DND-41 (cell line): ENCODE measurements around the gene STRIP1.

ENCODE experiments used
- ATAC-seq: fragments of 200-7000 bp; cut with Tn5 transposase; 3 replicates; pipeline ENCODE4 v1.9.1; 2021; ENCODE audit warnings: low read depth; ENCODE audit not compliant: insufficient read depth
- DNase-seq: peaks from one replicate; pipeline ENCODE4 v3.0.0-alpha.2; 2020
- H2AFZ ChIP-seq: 2 replicates; pipeline ENCODE4 v1.6.0; 2012; ENCODE audit warnings: low read depth, low read length
- H3K27ac ChIP-seq: 2 replicates; pipeline ENCODE4 v1.5.1; 2012; ENCODE audit warnings: low read length, inconsistent platforms
- H3K27me3 ChIP-seq: fragments of 200-600 bp; sonication (generic); 2 replicates; pipeline ENCODE4 v1.6.0; 2012; ENCODE audit warnings: low read length, mild to moderate bottlenecking, inconsistent platforms; ENCODE audit not compliant: insufficient read depth, poor library complexity
- H3K36me3 ChIP-seq: 2 replicates; pipeline ENCODE4 v1.5.1; 2012; ENCODE audit warnings: low read length, inconsistent platforms; ENCODE audit not compliant: insufficient read depth
- H3K4me1 ChIP-seq: 2 replicates; pipeline ENCODE4 v1.5.1; 2012; ENCODE audit warnings: mild to moderate bottlenecking, low read length; ENCODE audit not compliant: insufficient read depth
- H3K4me2 ChIP-seq: 2 replicates; pipeline ENCODE4 v1.6.0; 2012; ENCODE audit warnings: mild to moderate bottlenecking, moderate library complexity, low read length, inconsistent platforms; ENCODE audit not compliant: insufficient read depth
- H3K4me3 ChIP-seq, 2 experiments: fragments of 200-600 bp in 1 of 2; shearing (Covaris generic) in 1 of 2; 2 replicates each; pipeline ENCODE4 v1.5.1; 2012 to 2016; ENCODE audit warnings: inconsistent platforms in 2 of 2, low read length in 2 of 2, mild to moderate bottlenecking in 2 of 2, low read depth in 1 of 2, moderate library complexity in 1 of 2
- H3K79me2 ChIP-seq: 2 replicates; pipeline ENCODE4 v1.6.0; 2012; ENCODE audit warnings: low read length, inconsistent platforms; ENCODE audit not compliant: insufficient read depth
- H3K9ac ChIP-seq: 2 replicates; pipeline ENCODE4 v1.6.0; 2012; ENCODE audit warnings: low read depth, mild to moderate bottlenecking, inconsistent platforms, low read length, moderate library complexity
- H3K9me3 ChIP-seq: 2 replicates; pipeline ENCODE4 v1.5.1; 2012; ENCODE audit warnings: low read length, moderate library complexity, mild to moderate bottlenecking, inconsistent platforms; ENCODE audit not compliant: insufficient read depth, severe bottlenecking
- H4K20me1 ChIP-seq: 2 replicates; pipeline ENCODE4 v1.6.0; 2012; ENCODE audit warnings: low read length; ENCODE audit not compliant: insufficient read depth
- CTCF ChIP-seq: IDR thresholded peaks from 2 replicates; pipeline ENCODE4 v1.5.1; 2012; ENCODE audit warnings: borderline replicate concordance, low read length, moderate library complexity, mild to moderate bottlenecking; ENCODE audit not compliant: poor library complexity, severe bottlenecking; ENCODE audit errors: extremely low read depth
- EZH2 ChIP-seq: IDR thresholded peaks from 3 replicates; pipeline ENCODE4 v1.6.1; 2012; ENCODE audit warnings: borderline replicate concordance, low read depth, mild to moderate bottlenecking, moderate library complexity, low read length, inconsistent platforms; ENCODE audit not compliant: severe bottlenecking

Gene STRIP1

GRCh38 chr1:109988349-109988914 lies 46.0 kb upstream of the STRIP1 start:
- no peak overlapping the region for H3K9ac ChIP-seq
- H3K27me3 ChIP-seq: no peaks in the 10 kb centered on the region
- no peak overlapping the region for H3K27ac ChIP-seq
- H3K4me3 ChIP-seq: no peak overlapping the region
- ATAC-seq (no peak), DNase-seq (no peak)
- H4K20me1 ChIP-seq: peaks cover 40% of the 10 kb centered on the region; the same call in 1 of the 2 replicates
- no peak overlapping the region for H2AFZ ChIP-seq
- no peak for TF ChIP-seq CTCF
- TF ChIP-seq EZH2: no peak
- peaks cover 83% of the 10 kb centered on the region for H3K79me2 ChIP-seq
- peak overlapping the region; percentile 94; the same call in 1 of the 2 replicates for H3K4me2 ChIP-seq
- H3K36me3 ChIP-seq: peaks cover 18% of the 10 kb centered on the region; the same call in 1 of the 2 replicates
- H3K4me1 ChIP-seq: peaks cover 38% of the 10 kb centered on the region
- no peaks in the 10 kb centered on the region for H3K9me3 ChIP-seq

GRCh38 chr1:109989506-109990301 lies 44.7 kb upstream of the STRIP1 start:
- no peak overlapping the region for H3K27ac ChIP-seq
- H3K4me1 ChIP-seq: peaks cover 30% of the 10 kb centered on the region
- TF ChIP-seq CTCF (no peak), EZH2 (no peak)
- H3K4me2 ChIP-seq: 0 out of 2 replicates have a peak overlapping the region, but pooled peaks have one; percentile 7
- H3K79me2 ChIP-seq: peaks cover 94% of the 10 kb centered on the region
- H3K27me3 ChIP-seq: no peaks in the 10 kb centered on the region
- no peak for ATAC-seq
- H3K9me3 ChIP-seq: no peaks in the 10 kb centered on the region
- no peak overlapping the region for H3K4me3 ChIP-seq
- H4K20me1 ChIP-seq: peaks cover 40% of the 10 kb centered on the region; the same call in 1 of the 2 replicates
- H2AFZ ChIP-seq: no peak overlapping the region
- H3K9ac ChIP-seq: no peak overlapping the region
- H3K36me3 ChIP-seq: peaks cover 22% of the 10 kb centered on the region; the same call in 1 of the 2 replicates
- no peak for DNase-seq

GRCh38 chr1:109990302-109990653 lies 44.1 kb upstream of the STRIP1 start:
- Histone ChIP-seq H2AFZ (no peak overlapping the region), H4K20me1 (peaks cover 40% of the 10 kb centered on the region; the same call in 1 of the 2 replicates), H3K36me3 (peaks cover 26% of the 10 kb centered on the region; the same call in 1 of the 2 replicates), H3K27me3 (no peaks in the 10 kb centered on the region), H3K79me2 (peaks cover 93% of the 10 kb centered on the region), H3K27ac (no peak overlapping the region), H3K4me1 (peaks cover 29% of the 10 kb centered on the region), H3K9ac (no peak overlapping the region), H3K4me3 (no peak overlapping the region), H3K9me3 (no peaks in the 10 kb centered on the region), H3K4me2 (no peak overlapping the region)
- no peak for ATAC-seq
- DNase-seq: no peak
- TF ChIP-seq CTCF: no peak
- no peak for TF ChIP-seq EZH2
